ENCODE results near the gene CPNE8.

The CPNE8 gene

GRCh38 chr12:38887770-38888169 lies 17.6 kb downstream of the CPNE8 start:
- no peaks in the 10 kb centered on the region for H3F3A ChIP-seq (ENCODE audit: low read depth)
- no peak for TF ChIP-seq CTCF (conservative IDR thresholded peaks at IDR 0.05; ENCODE audit: low read length)
- no peak for TF ChIP-seq EZH2phosphoT487 (IDR thresholded peaks at IDR 0.05; ENCODE audit: borderline replicate concordance)
- no peaks in the 10 kb centered on the region for H3K27me3 ChIP-seq (ENCODE audit: insufficient read depth, low read length, poor library complexity, severe bottlenecking)
- H3K9me2 ChIP-seq (replicated peaks; ENCODE audit: low read depth, low read length): 0 out of 2 replicates have a peak, but pooled peaks cover 2% of the 10 kb centered on the region
- H3K79me2 ChIP-seq (ENCODE audit: insufficient read depth, low read length): no peaks in the 10 kb centered on the region
- no peaks in the 10 kb centered on the region for H3K36me3 ChIP-seq (ENCODE audit: insufficient read depth, low read length)
- H3K9me3 ChIP-seq (ENCODE audit: insufficient read depth, low read depth, low read length): no peaks in the 10 kb centered on the region
- no peak overlapping the region for H3K9ac ChIP-seq (ENCODE audit: low read depth, low read length, poor library complexity, severe bottlenecking)
- no peak overlapping the region for H2AFZ ChIP-seq (ENCODE audit: low read length)
- no peak overlapping the region for H3K4me2 ChIP-seq (ENCODE audit: low read depth, low read length, poor library complexity, severe bottlenecking)
- no peaks in the 10 kb centered on the region for H3K4me1 ChIP-seq (ENCODE audit: insufficient read depth, low read length, poor library complexity, severe bottlenecking)
- no peak overlapping the region for H3K4me3 ChIP-seq (ENCODE audit: low read length, poor library complexity, severe bottlenecking)
- no peaks in the 10 kb centered on the region for H4K20me1 ChIP-seq (ENCODE audit: insufficient read depth, low read length, poor library complexity, severe bottlenecking)

GRCh38 chr12:38886931-38887330 lies 18.5 kb downstream of the CPNE8 start:
- Histone ChIP-seq H3K9ac (ENCODE audit: low read depth, low read length, poor library complexity, severe bottlenecking) (no peak overlapping the region), H3K4me1 (ENCODE audit: insufficient read depth, low read length, poor library complexity, severe bottlenecking) (no peaks in the 10 kb centered on the region), H3K36me3 (ENCODE audit: insufficient read depth, low read length) (no peaks in the 10 kb centered on the region), H3K27me3 (ENCODE audit: insufficient read depth, low read length, poor library complexity, severe bottlenecking) (no peaks in the 10 kb centered on the region), H3K4me3 (ENCODE audit: low read length, poor library complexity, severe bottlenecking) (no peak overlapping the region), H3K9me3 (ENCODE audit: insufficient read depth, low read depth, low read length) (no peaks in the 10 kb centered on the region), H3K79me2 (ENCODE audit: insufficient read depth, low read length) (no peaks in the 10 kb centered on the region), H3K4me2 (ENCODE audit: low read depth, low read length, poor library complexity, severe bottlenecking) (no peak overlapping the region), H3K9me2 (replicated peaks; ENCODE audit: low read depth, low read length) (no peaks in the 10 kb centered on the region), H3F3A (ENCODE audit: low read depth) (no peaks in the 10 kb centered on the region), H4K20me1 (ENCODE audit: insufficient read depth, low read length, poor library complexity, severe bottlenecking) (no peaks in the 10 kb centered on the region), H2AFZ (ENCODE audit: low read length) (no peak overlapping the region)
- no peak for TF ChIP-seq EZH2phosphoT487 (IDR thresholded peaks at IDR 0.05; ENCODE audit: borderline replicate concordance)
- TF ChIP-seq CTCF (conservative IDR thresholded peaks at IDR 0.05; ENCODE audit: low read length): no peak

- TF ChIP-seq CTCF (conservative IDR thresholded peaks at IDR 0.05; ENCODE audit: low read length) (no peak), EZH2phosphoT487 (IDR thresholded peaks at IDR 0.05; ENCODE audit: borderline replicate concordance) (no peak)
- Histone ChIP-seq H3K79me2 (ENCODE audit: insufficient read depth, low read length) (no peaks in the 10 kb centered on the region), H3K9ac (ENCODE audit: low read depth, low read length, poor library complexity, severe bottlenecking) (no peak overlapping the region)
These were observed 19.3 kb downstream of the CPNE8 start for GRCh38 chr12:38886064-38886463.

More at GRCh38 chr12:38886064-38886463, 19.3 kb downstream of the CPNE8 start:
- no peaks in the 10 kb centered on the region for H4K20me1 ChIP-seq (ENCODE audit: insufficient read depth, low read length, poor library complexity, severe bottlenecking)
- H3K9me2 ChIP-seq (replicated peaks; ENCODE audit: low read depth, low read length): no peaks in the 10 kb centered on the region
- no peak overlapping the region for H2AFZ ChIP-seq (ENCODE audit: low read length)
- H3K9me3 ChIP-seq (ENCODE audit: insufficient read depth, low read depth, low read length): no peaks in the 10 kb centered on the region
- H3K4me3 ChIP-seq (ENCODE audit: low read length, poor library complexity, severe bottlenecking): no peak overlapping the region
- H3K4me2 ChIP-seq (ENCODE audit: low read depth, low read length, poor library complexity, severe bottlenecking): no peak overlapping the region
- no peaks in the 10 kb centered on the region for H3K27me3 ChIP-seq (ENCODE audit: insufficient read depth, low read length, poor library complexity, severe bottlenecking)
- no peaks in the 10 kb centered on the region for H3K4me1 ChIP-seq (ENCODE audit: insufficient read depth, low read length, poor library complexity, severe bottlenecking)
- no peaks in the 10 kb centered on the region for H3F3A ChIP-seq (ENCODE audit: low read depth)
- no peaks in the 10 kb centered on the region for H3K36me3 ChIP-seq (ENCODE audit: insufficient read depth, low read length)

All from Loucy (cell line).